ENCODE data around the gene CELF2.

DNA sequence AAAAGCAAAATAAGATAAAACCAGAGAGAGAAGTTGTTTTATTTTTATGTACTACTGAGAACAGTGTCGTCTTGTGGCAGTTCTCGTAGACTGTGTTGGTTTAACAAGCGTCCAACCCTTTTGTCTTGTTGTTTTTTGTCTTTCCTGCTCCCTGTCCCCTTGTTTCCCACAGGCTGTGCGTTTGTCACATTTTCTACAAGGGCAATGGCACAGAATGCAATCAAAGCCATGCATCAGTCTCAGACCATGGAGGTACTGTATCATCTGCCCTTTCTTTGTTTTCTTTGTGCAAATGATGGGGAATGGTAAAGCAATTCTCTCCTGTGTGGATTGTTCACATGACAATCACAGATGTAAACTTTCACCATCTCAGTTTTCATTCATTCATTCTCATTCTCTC lies 248.8 kb downstream of the CELF2 start:
- TF ChIP-seq, protein P1, sequence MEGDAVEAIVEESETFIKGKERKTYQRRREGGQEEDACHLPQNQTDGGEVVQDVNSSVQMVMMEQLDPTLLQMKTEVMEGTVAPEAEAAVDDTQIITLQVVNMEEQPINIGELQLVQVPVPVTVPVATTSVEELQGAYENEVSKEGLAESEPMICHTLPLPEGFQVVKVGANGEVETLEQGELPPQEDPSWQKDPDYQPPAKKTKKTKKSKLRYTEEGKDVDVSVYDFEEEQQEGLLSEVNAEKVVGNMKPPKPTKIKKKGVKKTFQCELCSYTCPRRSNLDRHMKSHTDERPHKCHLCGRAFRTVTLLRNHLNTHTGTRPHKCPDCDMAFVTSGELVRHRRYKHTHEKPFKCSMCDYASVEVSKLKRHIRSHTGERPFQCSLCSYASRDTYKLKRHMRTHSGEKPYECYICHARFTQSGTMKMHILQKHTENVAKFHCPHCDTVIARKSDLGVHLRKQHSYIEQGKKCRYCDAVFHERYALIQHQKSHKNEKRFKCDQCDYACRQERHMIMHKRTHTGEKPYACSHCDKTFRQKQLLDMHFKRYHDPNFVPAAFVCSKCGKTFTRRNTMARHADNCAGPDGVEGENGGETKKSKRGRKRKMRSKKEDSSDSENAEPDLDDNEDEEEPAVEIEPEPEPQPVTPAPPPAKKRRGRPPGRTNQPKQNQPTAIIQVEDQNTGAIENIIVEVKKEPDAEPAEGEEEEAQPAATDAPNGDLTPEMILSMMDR (IDR thresholded peaks at IDR 0.05; ENCODE audit: low read depth, low read length), result no peak
- TF ChIP-seq POLR2A (IDR thresholded peaks at IDR 0.05; ENCODE audit: extremely low read depth, insufficient read length) (no peak), MYC (IDR thresholded peaks at IDR 0.05; ENCODE audit: low read depth, low read length) (no peak)
- TF ChIP-seq, protein P2, sequence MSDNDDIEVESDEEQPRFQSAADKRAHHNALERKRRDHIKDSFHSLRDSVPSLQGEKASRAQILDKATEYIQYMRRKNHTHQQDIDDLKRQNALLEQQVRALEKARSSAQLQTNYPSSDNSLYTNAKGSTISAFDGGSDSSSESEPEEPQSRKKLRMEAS (IDR thresholded peaks at IDR 0.05; ENCODE audit: low read depth, low read length), result no peak

Measured in NB4 (cell line).